Gastroesophageal sphincter (tissue), 3 donors: ENCODE results near the gene S100A4.

Source experiments
- POLR2A ChIP-seq, 2 donors: fragments of 450-650 bp; IDR thresholded peaks; one replicate each; pipeline ENCODE4 v1.6.1; 2017; ENCODE audit warnings: antibody characterized with exemption in 2 of 2, mild to moderate bottlenecking in 2 of 2, moderate library complexity in 1 of 2
- POLR2AphosphoS5 ChIP-seq: sonication (generic); formaldehyde crosslinking; IDR thresholded peaks from one replicate; pipeline ENCODE4 v1.6.1; 2017; ENCODE audit warnings: antibody characterized with exemption
- TF ChIP-seq, protein P1 (sequence below), 4 experiments: fragments of 200-600 bp in 2 of 4; fragments of 450-650 bp in 2 of 4; sonication (generic) in 1 of 4; IDR thresholded peaks; one replicate each; pipeline ENCODE4 v1.5.1; 2017 to 2019; ENCODE audit warnings: antibody characterized with exemption in 4 of 4, mild to moderate bottlenecking in 2 of 4, moderate library complexity in 2 of 4

DNA sequence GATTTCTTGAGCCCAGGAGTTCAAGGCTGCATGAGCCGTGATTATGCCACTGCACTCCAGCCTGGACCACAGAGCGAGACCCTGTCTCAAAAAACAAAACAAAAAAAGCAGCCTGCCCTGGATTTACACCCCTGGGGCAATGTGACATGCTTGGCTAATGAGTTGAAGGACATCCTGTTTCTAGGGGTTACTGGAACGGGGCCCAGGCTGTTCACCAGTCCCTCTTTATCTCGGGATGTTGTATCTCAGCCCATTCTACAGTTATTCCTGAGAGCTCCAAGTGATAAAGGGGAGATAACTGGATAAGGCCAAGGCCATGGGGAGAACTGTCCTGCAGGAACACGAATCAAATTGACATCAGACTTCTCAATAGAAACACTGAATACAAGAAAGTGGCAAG lies 41.7 kb upstream of the S100A4 start:
- TF ChIP-seq, protein P1, sequence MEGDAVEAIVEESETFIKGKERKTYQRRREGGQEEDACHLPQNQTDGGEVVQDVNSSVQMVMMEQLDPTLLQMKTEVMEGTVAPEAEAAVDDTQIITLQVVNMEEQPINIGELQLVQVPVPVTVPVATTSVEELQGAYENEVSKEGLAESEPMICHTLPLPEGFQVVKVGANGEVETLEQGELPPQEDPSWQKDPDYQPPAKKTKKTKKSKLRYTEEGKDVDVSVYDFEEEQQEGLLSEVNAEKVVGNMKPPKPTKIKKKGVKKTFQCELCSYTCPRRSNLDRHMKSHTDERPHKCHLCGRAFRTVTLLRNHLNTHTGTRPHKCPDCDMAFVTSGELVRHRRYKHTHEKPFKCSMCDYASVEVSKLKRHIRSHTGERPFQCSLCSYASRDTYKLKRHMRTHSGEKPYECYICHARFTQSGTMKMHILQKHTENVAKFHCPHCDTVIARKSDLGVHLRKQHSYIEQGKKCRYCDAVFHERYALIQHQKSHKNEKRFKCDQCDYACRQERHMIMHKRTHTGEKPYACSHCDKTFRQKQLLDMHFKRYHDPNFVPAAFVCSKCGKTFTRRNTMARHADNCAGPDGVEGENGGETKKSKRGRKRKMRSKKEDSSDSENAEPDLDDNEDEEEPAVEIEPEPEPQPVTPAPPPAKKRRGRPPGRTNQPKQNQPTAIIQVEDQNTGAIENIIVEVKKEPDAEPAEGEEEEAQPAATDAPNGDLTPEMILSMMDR (IDR thresholded peaks at IDR 0.05), result no peak
- TF ChIP-seq POLR2A (IDR thresholded peaks at IDR 0.05) (no peak), POLR2AphosphoS5 (no peak)
